IPS-18c (cell line): ENCODE measurements around the gene CCDC7.
"Not testable (repeated sequence)": the region's sequence is repeated elsewhere in the genome, so short reads cannot be mapped to it uniquely, and the experiment has no call there.

Experiments
- H3K4me3 ChIP-seq: 2 replicates; pipeline ENCODE4 v1.7.0; 2013; ENCODE audit warnings: low read depth, mild to moderate bottlenecking, low read length, moderate library complexity; ENCODE audit not compliant: insufficient read depth
- H3K9me3 ChIP-seq: one replicate; pipeline ENCODE4 v1.6.1; 2013; ENCODE audit warnings: mild to moderate bottlenecking, low read length, moderate library complexity; ENCODE audit not compliant: control insufficient read depth, insufficient read depth

Gene CCDC7

GRCh38 chr10:32751582-32751981, 305.6 kb downstream of the CCDC7 start:
- H3K4me3 ChIP-seq = no peak overlapping the region
- peaks cover 6% of the 10 kb centered on the region for H3K9me3 ChIP-seq

- H3K4me3 ChIP-seq, H3K9me3 ChIP-seq: not testable (repeated sequence)
Observed at GRCh38 chr10:32754900-32755299, 309.0 kb downstream of the CCDC7 start.

- Histone ChIP-seq H3K9me3 (no peaks in the 10 kb centered on the region), H3K4me3 (no peak overlapping the region)
Observed at GRCh38 chr10:32771217-32771616, 325.3 kb downstream of the CCDC7 start.

- H3K9me3 ChIP-seq = no peaks in the 10 kb centered on the region
Observed at GRCh38 chr10:32773105-32773504, 327.2 kb downstream of the CCDC7 start.

GRCh38 chr10:32786968-32787367, 341.0 kb downstream of the CCDC7 start:
- Histone ChIP-seq H3K9me3 (no peaks in the 10 kb centered on the region), H3K4me3 (no peak overlapping the region)

More at GRCh38 chr10:32773105-32773504, 327.2 kb downstream of the CCDC7 start:
- no peak overlapping the region for H3K4me3 ChIP-seq

GRCh38 chr10:32787690-32788284, 341.8 kb downstream of the CCDC7 start:
- Histone ChIP-seq H3K9me3 (no peaks in the 10 kb centered on the region), H3K4me3 (no peak overlapping the region)

GRCh38 chr10:32788359-32788758, 342.4 kb downstream of the CCDC7 start:
- Histone ChIP-seq H3K9me3 (no peaks in the 10 kb centered on the region), H3K4me3 (no peak overlapping the region)

- Histone ChIP-seq H3K4me3 (no peak overlapping the region), H3K9me3 (no peaks in the 10 kb centered on the region)
Observed at GRCh38 chr10:32790483-32790882, 344.5 kb downstream of the CCDC7 start.

- no peak overlapping the region for H3K4me3 ChIP-seq
- H3K9me3 ChIP-seq = no peaks in the 10 kb centered on the region
Observed at GRCh38 chr10:32793033-32793432, 347.1 kb downstream of the CCDC7 start.

- H3K9me3 ChIP-seq = no peaks in the 10 kb centered on the region
- no peak overlapping the region for H3K4me3 ChIP-seq
Observed at GRCh38 chr10:32795598-32796183, 349.8 kb downstream of the CCDC7 start.

- not testable (repeated sequence) for H3K9me3 ChIP-seq, H3K4me3 ChIP-seq
Observed at GRCh38 chr10:32797393-32797792, 351.5 kb downstream of the CCDC7 start.

GRCh38 chr10:32846974-32847373, 401.0 kb downstream of the CCDC7 start:
- H3K9me3 ChIP-seq = no peaks in the 10 kb centered on the region
- no peak overlapping the region for H3K4me3 ChIP-seq

GRCh38 chr10:32851301-32851700, 405.4 kb downstream of the CCDC7 start:
- no peaks in the 10 kb centered on the region for H3K9me3 ChIP-seq
- H3K4me3 ChIP-seq = no peak overlapping the region

- no peak overlapping the region for H3K4me3 ChIP-seq
Observed at GRCh38 chr10:32854435-32854834, 408.5 kb downstream of the CCDC7 start.

GRCh38 chr10:32865170-32865569, 419.2 kb downstream of the CCDC7 start:
- Histone ChIP-seq H3K9me3 (no peaks in the 10 kb centered on the region), H3K4me3 (no peak overlapping the region)

More at GRCh38 chr10:32854435-32854834, 408.5 kb downstream of the CCDC7 start:
- no peaks in the 10 kb centered on the region for H3K9me3 ChIP-seq

GRCh38 chr10:32877915-32878314, 432.0 kb downstream of the CCDC7 start:
- Histone ChIP-seq H3K9me3 (no peaks in the 10 kb centered on the region), H3K4me3 (no peak overlapping the region)

- Histone ChIP-seq H3K9me3 (no peaks in the 10 kb centered on the region), H3K4me3 (no peak overlapping the region)
Observed at GRCh38 chr10:32878646-32879045, 432.7 kb downstream of the CCDC7 start.

- H3K4me3 ChIP-seq = no peak overlapping the region
- no peaks in the 10 kb centered on the region for H3K9me3 ChIP-seq
Observed at GRCh38 chr10:32882076-32882475, 436.1 kb downstream of the CCDC7 start.

GRCh38 chr10:32887481-32887880, 441.5 kb downstream of the CCDC7 start:
- Histone ChIP-seq H3K9me3 (no peaks in the 10 kb centered on the region), H3K4me3 (no peak overlapping the region)
